BLaER1 treated with 17β-estradiol and CSF1 and Interleukin-3, amounts not matched to agents 10 nM and 100 nM (cell line): ENCODE measurements around the gene IRF6.

Experiments used
- H3K27ac ChIP-seq, 11 experiments: shearing (Covaris generic); formaldehyde crosslinking; 2 replicates each; pipeline ENCODE4 v1.8.1; 2022
- H3K27me3 ChIP-seq, 11 experiments: shearing (Covaris generic); formaldehyde crosslinking; 2 replicates each; pipeline ENCODE4 v1.8.1; 2022
- H3K36me3 ChIP-seq, 11 experiments: shearing (Covaris generic); formaldehyde crosslinking; 2 replicates each; pipeline ENCODE4 v1.8.1; 2022
- H3K4me1 ChIP-seq, 10 experiments: shearing (Covaris generic); formaldehyde crosslinking; 2 replicates each; pipeline ENCODE4 v1.8.1; 2022
- H3K4me2 ChIP-seq, 11 experiments: shearing (Covaris generic); formaldehyde crosslinking; 2 replicates each; pipeline ENCODE4 v1.8.1; 2022
- H3K4me3 ChIP-seq, 10 experiments: shearing (Covaris generic); formaldehyde crosslinking; 2 replicates each; pipeline ENCODE4 v1.8.1; 2022
- H3K9ac ChIP-seq, 11 experiments: shearing (Covaris generic); formaldehyde crosslinking; 2 replicates each; pipeline ENCODE4 v1.8.1; 2022
- H3K9me3 ChIP-seq, 11 experiments: shearing (Covaris generic); formaldehyde crosslinking; replicated peaks in 1 of 11; 2 replicates each; pipeline ENCODE4 v1.8.1; 2022
- H4K20me1 ChIP-seq, 11 experiments: shearing (Covaris generic); formaldehyde crosslinking; 2 replicates each; pipeline ENCODE4 v1.8.1; 2022
- Cebpa-rat ChIP-seq, 11 experiments: shearing (Covaris generic); IDR thresholded peaks; 2 replicates each; pipeline ENCODE4 v1.8.1; 2022

Gene IRF6

DNA sequence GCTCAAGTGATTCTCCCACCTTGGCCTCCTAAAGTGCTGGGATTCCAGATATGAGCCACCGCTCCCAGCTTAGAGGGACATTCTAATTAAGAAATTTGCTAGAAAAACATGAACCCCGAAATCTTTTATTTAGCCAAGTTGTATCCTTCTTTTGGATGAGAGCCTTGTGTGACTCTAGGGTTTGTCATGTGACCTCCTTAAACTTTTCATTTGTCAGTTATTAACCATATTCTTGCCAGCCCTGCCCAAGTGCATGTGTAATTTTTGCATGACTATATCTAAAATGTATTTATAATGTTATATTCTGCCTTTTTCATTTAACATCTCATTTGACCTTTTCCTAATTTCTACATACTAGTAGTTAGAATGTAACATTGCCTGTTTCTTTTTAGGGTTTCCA, 23.8 kb upstream of the IRF6 start:
- H3K27ac ChIP-seq, result no peak overlapping the region
- H3K36me3 ChIP-seq, result peaks cover 40 to 55% (median 45%) of the 10 kb centered on the region in 11 experiments
- no peak for TF ChIP-seq Cebpa-rat (IDR thresholded peaks at IDR 0.05)
- peaks cover 18 to 36% (median 27%) of the 10 kb centered on the region in 10 experiments for H3K4me1 ChIP-seq
- H3K27me3 ChIP-seq, result no peaks in the 10 kb centered on the region
- H4K20me1 ChIP-seq, result peaks cover 0 to 7% (median 0%) of the 10 kb centered on the region in 11 experiments; a peak in 2 of 22 replicates
- H3K4me2 ChIP-seq, result peak overlapping the region; percentile 68 to 88 (median 83)
- peak overlapping the region in 9 of 10 experiments; percentile 72 to 96 (median 81); a peak in 11 of 20 replicates for H3K4me3 ChIP-seq
- no peaks in the 10 kb centered on the region for H3K9me3 ChIP-seq
- H3K9ac ChIP-seq, result no peak overlapping the region; a peak in 1 of 22 replicates

GRCh38 chr1:209827384-209828262, 21.7 kb upstream of the IRF6 start, which contains the start of gene UTP25:
TSS of gene UTP25 (plus strand) at chr1:209827972. CDS start at chr1:209828064, 92 bp downstream.
- peak within 1 kb of the TSS; percentile 52 to 93 (median 82) for H3K27ac ChIP-seq
- peaks cover 0 to 7% (median 0%) of the 10 kb centered on the region in 11 experiments; a peak in 2 of 22 replicates for H4K20me1 ChIP-seq
- H3K4me2 ChIP-seq, result peak within 1 kb of the TSS; percentile 68 to 97 (median 83)
- peak within 1 kb of the TSS; percentile 75 to 89 (median 80) for H3K9ac ChIP-seq
- peak within 1 kb of the TSS; percentile 69 to 96 (median 78) for H3K4me3 ChIP-seq
- H3K27me3 ChIP-seq, result no peaks in the 10 kb centered on the region
- peaks cover 18 to 39% (median 27%) of the 10 kb centered on the region in 10 experiments for H3K4me1 ChIP-seq
- TF ChIP-seq Cebpa-rat (IDR thresholded peaks at IDR 0.05), result no peak
- no peaks in the 10 kb centered on the region for H3K9me3 ChIP-seq
- H3K36me3 ChIP-seq, result peaks cover 19 to 34% (median 24%) of the 10 kb centered on the region in 11 experiments

DNA sequence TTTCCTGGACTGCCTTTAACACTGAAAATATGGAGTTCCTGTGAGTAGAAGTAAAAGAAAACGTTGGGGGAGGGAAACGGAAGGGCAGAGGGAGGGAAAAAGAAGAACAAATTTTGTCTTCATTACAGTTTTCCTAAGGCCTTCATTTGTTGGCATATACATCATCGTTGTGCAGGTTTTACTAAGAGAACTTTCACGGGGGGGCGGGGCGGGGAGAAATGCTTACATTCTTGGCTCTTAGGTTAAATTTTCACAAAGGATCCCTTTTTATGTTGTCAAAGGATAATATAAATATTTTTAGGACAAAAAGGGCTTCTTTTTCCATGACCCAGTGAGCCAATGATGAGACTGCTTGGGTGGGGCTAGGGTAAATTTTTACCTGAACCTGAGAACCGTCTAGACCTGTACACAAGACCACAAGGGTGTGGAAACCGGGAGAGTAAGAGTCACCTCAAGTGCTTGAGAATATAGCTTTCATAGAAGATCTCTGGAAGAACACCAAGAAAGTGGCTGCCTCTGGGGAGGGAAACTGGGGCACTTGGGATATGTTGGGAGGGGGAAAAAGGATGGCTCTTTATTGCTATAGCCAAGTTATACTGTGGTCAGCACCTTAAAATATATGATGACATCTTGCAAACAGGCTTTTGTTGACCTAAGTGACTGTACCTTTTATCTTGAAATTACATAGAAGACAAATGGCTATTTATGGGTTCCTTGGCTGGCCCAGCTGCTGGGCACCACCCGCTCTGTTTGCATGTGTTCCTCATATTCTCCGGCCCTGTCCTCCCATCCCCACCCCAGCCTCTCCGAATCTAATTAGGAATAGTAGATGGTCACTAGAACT, 19.9 kb upstream of the IRF6 start:
- Histone ChIP-seq H3K9ac (no peak overlapping the region), H3K27ac (no peak overlapping the region), H3K27me3 (no peaks in the 10 kb centered on the region), H4K20me1 (peaks cover 0 to 7% (median 0%) of the 10 kb centered on the region in 11 experiments; a peak in 2 of 22 replicates), H3K36me3 (peaks cover 3 to 17% (median 8%) of the 10 kb centered on the region in 11 experiments; a peak in 21 of 22 replicates), H3K4me2 (no peak overlapping the region), H3K4me3 (no peak overlapping the region), H3K4me1 (peaks cover 18 to 36% (median 27%) of the 10 kb centered on the region in 10 experiments), H3K9me3 (no peaks in the 10 kb centered on the region)
- TF ChIP-seq Cebpa-rat (IDR thresholded peaks at IDR 0.05), result no peak

GRCh38 chr1:209823143-209824041, 17.4 kb upstream of the IRF6 start:
- Histone ChIP-seq H4K20me1 (no peaks in the 10 kb centered on the region), H3K4me2 (0 out of 22 replicates have a peak overlapping the region, but pooled peaks of 2 of the 11 experiments have one; percentile 1 to 8), H3K9ac (no peak overlapping the region), H3K36me3 (no peaks in the 10 kb centered on the region), H3K27me3 (no peaks in the 10 kb centered on the region), H3K9me3 (no peaks in the 10 kb centered on the region), H3K27ac (no peak overlapping the region), H3K4me1 (peaks cover 5 to 12% (median 7%) of the 10 kb centered on the region in 10 experiments; a peak in 16 of 20 replicates), H3K4me3 (no peak overlapping the region)
- no peak for TF ChIP-seq Cebpa-rat (IDR thresholded peaks at IDR 0.05)

DNA sequence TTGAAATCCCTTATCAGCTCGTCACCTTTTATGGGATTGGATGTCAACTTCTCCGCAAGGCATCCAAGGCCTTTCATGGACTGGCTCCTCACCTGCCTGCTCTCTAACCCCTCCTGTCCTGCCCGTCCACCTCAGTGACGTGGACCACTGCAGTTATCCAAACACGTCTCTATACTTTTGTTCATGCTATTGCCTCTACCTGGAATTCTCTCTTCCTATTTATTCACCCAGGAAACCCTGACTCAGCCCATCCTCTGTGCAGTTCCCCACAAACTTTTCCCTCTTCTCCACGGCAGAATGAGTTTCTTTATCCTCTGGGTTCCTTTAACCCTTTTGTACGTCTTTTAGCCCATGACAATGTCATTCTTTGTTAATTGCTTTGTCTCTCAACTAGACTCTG, 16.8 kb upstream of the IRF6 start:
- Histone ChIP-seq H3K36me3 (no peaks in the 10 kb centered on the region), H3K27ac (no peak overlapping the region), H3K4me3 (no peak overlapping the region), H4K20me1 (no peaks in the 10 kb centered on the region), H3K27me3 (no peaks in the 10 kb centered on the region), H3K4me2 (0 out of 22 replicates have a peak overlapping the region, but pooled peaks of 2 of the 11 experiments have one; percentile 1 to 8), H3K4me1 (peaks cover 5 to 11% (median 6%) of the 10 kb centered on the region in 10 experiments; a peak in 14 of 20 replicates), H3K9ac (no peak overlapping the region), H3K9me3 (no peaks in the 10 kb centered on the region)
- no peak for TF ChIP-seq Cebpa-rat (IDR thresholded peaks at IDR 0.05)

GRCh38 chr1:209820986-209821385, 15.0 kb upstream of the IRF6 start:
- H3K27ac ChIP-seq, result no peak overlapping the region
- TF ChIP-seq Cebpa-rat (IDR thresholded peaks at IDR 0.05), result no peak

DNA sequence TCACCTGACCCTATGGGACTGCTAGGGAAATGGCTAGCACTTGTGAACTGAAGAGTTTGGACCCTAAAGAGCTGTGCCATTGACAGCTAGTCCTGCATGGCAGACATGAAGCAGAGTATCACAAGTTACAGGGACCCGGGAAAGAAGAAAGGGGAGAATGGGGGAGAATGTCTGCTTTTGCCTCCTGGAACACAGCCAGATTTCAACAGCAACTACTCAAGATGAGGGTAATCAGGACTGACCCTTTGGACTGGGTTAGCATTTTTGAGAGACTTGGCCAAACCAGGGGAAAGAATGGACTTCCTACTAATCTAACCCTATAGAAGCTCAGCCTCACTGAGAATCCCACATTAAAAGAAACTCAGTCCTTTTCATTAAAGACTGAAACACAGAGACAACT, 13.1 kb upstream of the IRF6 start:
- TF ChIP-seq Cebpa-rat (IDR thresholded peaks at IDR 0.05), result no peak
- no peak overlapping the region for H3K27ac ChIP-seq
- no peak overlapping the region for H3K4me3 ChIP-seq
- H3K9me3 ChIP-seq, result no peaks in the 10 kb centered on the region
- no peaks in the 10 kb centered on the region for H3K36me3 ChIP-seq
- no peaks in the 10 kb centered on the region for H4K20me1 ChIP-seq
- H3K27me3 ChIP-seq, result no peaks in the 10 kb centered on the region
- no peak overlapping the region for H3K4me2 ChIP-seq
- peaks cover 0 to 17% (median 3%) of the 10 kb centered on the region in 10 experiments; a peak in 8 of 20 replicates for H3K4me1 ChIP-seq
- H3K9ac ChIP-seq, result no peak overlapping the region

More at GRCh38 chr1:209820986-209821385, 15.0 kb upstream of the IRF6 start:
- H3K4me1 ChIP-seq, result peaks cover 0 to 6% (median 0%) of the 10 kb centered on the region in 10 experiments; a peak in 3 of 20 replicates
- no peaks in the 10 kb centered on the region for H3K27me3 ChIP-seq
- H3K4me3 ChIP-seq, result no peak overlapping the region
- no peaks in the 10 kb centered on the region for H3K36me3 ChIP-seq
- H4K20me1 ChIP-seq, result no peaks in the 10 kb centered on the region
- no peaks in the 10 kb centered on the region for H3K9me3 ChIP-seq
- no peak overlapping the region for H3K9ac ChIP-seq
- H3K4me2 ChIP-seq, result no peak overlapping the region

GRCh38 chr1:209817691-209818090, 11.7 kb upstream of the IRF6 start:
- Histone ChIP-seq H4K20me1 (no peaks in the 10 kb centered on the region), H3K4me2 (no peak overlapping the region)

More at GRCh38 chr1:209817691-209818090, 11.7 kb upstream of the IRF6 start:
- Histone ChIP-seq H3K9me3 (no peaks in the 10 kb centered on the region), H3K27ac (no peak overlapping the region), H3K4me3 (no peak overlapping the region), H3K9ac (no peak overlapping the region), H3K36me3 (no peaks in the 10 kb centered on the region), H3K4me1 (peaks cover 0 to 14% (median 1%) of the 10 kb centered on the region in 10 experiments; a peak in 8 of 20 replicates), H3K27me3 (no peaks in the 10 kb centered on the region)
- TF ChIP-seq Cebpa-rat (IDR thresholded peaks at IDR 0.05), result no peak
